ACC112 (cell line): ENCODE measurements around the gene RHBDD1.
"Not testable (repeated sequence)": the region's sequence is repeated elsewhere in the genome, so short reads cannot be mapped to it uniquely, and the experiment has no call there.

Experiments
- H2AFZ ChIP-seq: fragments of 200-600 bp; sonication (generic); one replicate; pipeline ENCODE4 v1.6.0; 2017; ENCODE audit warnings: antibody characterized with exemption, low read length; ENCODE audit not compliant: unreplicated experiment
- H3K27ac ChIP-seq: fragments of 200-600 bp; sonication (generic); 2 replicates; pipeline ENCODE4 v1.5.1; 2014; ENCODE audit warnings: low read depth, mild to moderate bottlenecking, antibody characterized with exemption, low read length, moderate library complexity
- H3K27me3 ChIP-seq: fragments of 200-600 bp; sonication (generic); 2 replicates; pipeline ENCODE4 v1.6.1; 2014; ENCODE audit warnings: mild to moderate bottlenecking, antibody characterized with exemption, low read length, moderate library complexity, mixed read lengths; ENCODE audit not compliant: insufficient read depth
- H3K36me3 ChIP-seq: fragments of 200-600 bp; sonication (generic); 2 replicates; pipeline ENCODE4 v1.6.1; 2016; ENCODE audit warnings: mild to moderate bottlenecking, antibody characterized with exemption, low read length, moderate library complexity, mixed read lengths; ENCODE audit not compliant: insufficient read depth
- H3K4me1 ChIP-seq: fragments of 200-600 bp; sonication (generic); one replicate; pipeline ENCODE4 v1.6.1; 2016; ENCODE audit warnings: low read length, mixed read lengths; ENCODE audit not compliant: insufficient read depth, unreplicated experiment, control insufficient read depth
- H3K4me3 ChIP-seq: fragments of 200-600 bp; sonication (generic); 2 replicates; pipeline ENCODE4 v1.5.1; 2014; ENCODE audit warnings: mild to moderate bottlenecking, low read depth, low read length
- H3K79me2 ChIP-seq: fragments of 200-600 bp; sonication (generic); one replicate; pipeline ENCODE4 v1.6.0; 2016; ENCODE audit warnings: low read length; ENCODE audit not compliant: control insufficient read depth, unreplicated experiment, insufficient read depth

Gene RHBDD1

DNA sequence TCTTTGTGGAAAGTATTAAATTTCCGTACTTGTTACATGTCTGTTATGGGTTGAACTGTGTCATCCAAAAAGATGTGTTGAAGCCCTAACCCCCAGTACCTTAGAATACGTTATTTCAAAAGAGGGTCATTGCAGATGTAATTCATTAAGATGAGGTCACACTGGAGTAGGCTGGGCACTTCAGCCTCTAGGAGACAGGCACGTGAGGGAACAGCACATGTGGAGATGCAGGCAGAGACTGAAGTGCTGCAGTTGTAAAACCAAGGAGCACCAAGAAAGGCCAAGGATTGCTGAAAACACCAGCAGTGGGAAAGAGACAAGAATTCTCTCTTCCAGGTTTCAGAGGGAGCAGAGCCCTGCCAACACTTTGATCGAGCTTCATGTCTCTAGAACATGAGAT is 4.6 kb upstream of the RHBDD1 start:
- peaks cover 24% of the 10 kb centered on the region for H3K79me2 ChIP-seq
- no peak overlapping the region for H2AFZ ChIP-seq
- no peak overlapping the region for H3K27ac ChIP-seq
- H3K36me3 ChIP-seq, result no peaks in the 10 kb centered on the region
- H3K4me3 ChIP-seq, result no peak overlapping the region
- H3K4me1 ChIP-seq, result peaks cover 8% of the 10 kb centered on the region
- H3K27me3 ChIP-seq, result no peaks in the 10 kb centered on the region

DNA sequence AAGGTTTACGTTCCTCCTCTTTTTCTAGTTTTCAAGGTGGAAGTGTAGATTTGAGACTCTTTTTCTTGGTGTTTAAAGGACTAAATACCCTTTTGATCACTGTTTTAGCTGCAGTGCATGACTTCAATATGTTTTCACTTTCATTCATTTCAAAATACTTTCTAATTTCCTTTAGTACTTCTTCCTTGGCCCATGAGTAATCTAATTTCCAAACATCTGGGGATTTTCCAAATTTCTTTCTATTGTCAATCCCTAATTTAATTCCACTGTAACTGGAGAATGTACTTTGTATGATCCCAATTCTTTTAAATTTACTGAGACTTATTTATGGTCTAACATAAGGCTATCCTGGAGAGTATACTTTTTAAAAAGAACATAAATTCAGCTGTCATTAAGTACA is 3.8 kb upstream of the RHBDD1 start:
- no peaks in the 10 kb centered on the region for H3K36me3 ChIP-seq
- H2AFZ ChIP-seq, result no peak overlapping the region
- no peak overlapping the region for H3K4me3 ChIP-seq
- peaks cover 9% of the 10 kb centered on the region for H3K4me1 ChIP-seq
- H3K79me2 ChIP-seq, result peaks cover 27% of the 10 kb centered on the region
- H3K27me3 ChIP-seq, result no peaks in the 10 kb centered on the region
- H3K27ac ChIP-seq, result no peak overlapping the region

DNA sequence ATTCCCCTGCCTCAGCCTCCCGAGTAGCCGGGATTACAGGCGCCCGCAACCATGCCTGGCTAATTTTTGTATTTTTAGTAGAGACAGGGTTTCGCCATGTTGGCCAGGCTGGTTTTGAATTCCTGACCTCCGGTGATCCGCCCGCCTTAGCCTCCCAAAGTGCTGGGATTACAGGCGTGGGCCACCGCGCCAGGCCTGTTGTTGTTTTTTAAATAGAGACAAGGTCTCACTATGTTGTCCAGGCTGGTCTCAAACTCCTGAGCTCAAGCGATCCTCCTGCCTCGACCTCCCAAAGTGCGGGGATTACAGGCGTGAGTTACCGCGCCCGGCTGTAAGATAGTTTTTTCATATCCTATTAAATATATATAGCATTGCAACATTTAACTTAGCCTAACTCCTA is 974 bp upstream of the RHBDD1 start:
- not testable (repeated sequence) for H3K27ac ChIP-seq

DNA sequence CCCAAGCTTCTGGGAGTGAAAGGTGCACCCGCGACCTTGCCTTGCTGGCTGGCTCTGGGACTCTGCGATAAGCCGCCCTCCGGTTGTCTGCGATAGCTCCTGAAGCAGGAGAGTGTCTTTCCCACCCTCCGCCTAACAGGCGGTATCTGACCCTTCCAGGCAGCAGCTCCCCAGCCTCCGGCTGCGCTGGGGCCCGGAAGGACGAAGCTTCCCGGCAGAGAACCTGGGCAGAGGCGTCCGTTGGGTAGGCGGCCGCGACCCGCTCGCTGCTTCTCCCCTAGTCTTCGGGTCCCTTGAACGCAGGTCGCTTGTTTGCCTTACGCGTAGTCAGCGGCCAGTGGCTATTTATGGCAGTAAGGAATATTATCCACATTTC is 446 bp upstream of the RHBDD1 start:
- Histone ChIP-seq H3K36me3 (no peaks in the 10 kb centered on the region), H2AFZ (peak overlapping the region; percentile 95), H3K4me1 (peaks cover 29% of the 10 kb centered on the region), H3K79me2 (peaks cover 40% of the 10 kb centered on the region), H3K4me3 (peak overlapping the region; percentile 92), H3K27ac (peak overlapping the region; percentile 91), H3K27me3 (no peaks in the 10 kb centered on the region)

More for the DNA sequence above, 974 bp upstream of the RHBDD1 start:
- Histone ChIP-seq H3K4me1 (peaks cover 29% of the 10 kb centered on the region), H3K79me2 (peaks cover 40% of the 10 kb centered on the region), H3K4me3 (peak overlapping the region; percentile 92)
- H2AFZ ChIP-seq, H3K27me3 ChIP-seq, H3K36me3 ChIP-seq: not testable (repeated sequence)

DNA sequence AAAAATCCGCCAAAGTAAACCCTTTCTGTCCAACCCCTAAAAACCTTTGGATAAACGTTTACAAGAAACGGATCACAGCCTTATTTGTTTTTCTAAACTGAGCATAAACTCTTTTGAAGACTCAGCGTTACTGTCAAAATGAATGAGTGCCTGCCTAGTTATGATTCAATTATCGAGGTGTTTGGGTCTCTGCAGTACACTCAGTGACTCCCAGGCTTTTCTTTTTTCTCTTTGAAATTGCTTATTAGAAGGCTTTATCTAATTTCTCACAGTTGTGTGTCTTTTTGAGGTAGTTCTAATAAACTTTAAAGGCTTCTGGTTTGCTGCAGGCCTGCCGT is 663 bp downstream of the RHBDD1 start:
- Histone ChIP-seq H3K4me3 (peak overlapping the region; percentile 92), H3K79me2 (peaks cover 40% of the 10 kb centered on the region), H3K27me3 (no peaks in the 10 kb centered on the region), H3K4me1 (peaks cover 29% of the 10 kb centered on the region), H3K36me3 (no peaks in the 10 kb centered on the region), H3K27ac (peak overlapping the region; percentile 91), H2AFZ (peak overlapping the region; percentile 67)

DNA sequence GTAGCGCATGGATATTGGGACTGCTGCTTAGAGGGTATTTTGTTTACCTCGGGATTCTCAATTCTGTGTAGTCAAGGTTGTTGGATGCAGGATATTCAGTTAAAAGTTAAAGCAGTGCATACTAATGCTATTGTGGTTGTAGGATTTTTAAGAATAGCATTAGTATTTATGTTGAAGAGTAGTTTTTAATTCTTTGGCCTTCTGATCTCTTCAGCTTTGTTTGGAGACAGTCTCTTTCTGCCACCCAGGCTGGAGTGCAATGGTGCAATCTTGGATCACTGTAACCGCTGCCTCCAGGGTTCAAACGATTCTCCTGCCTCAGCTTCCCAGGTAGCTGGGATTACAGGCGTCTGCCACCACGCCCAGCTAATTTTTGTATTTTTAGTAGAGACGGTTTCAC is 1.5 kb downstream of the RHBDD1 start:
- 0 out of 2 replicates have a peak overlapping the region, but pooled peaks have one; percentile 91 for H3K27ac ChIP-seq
- H3K79me2 ChIP-seq, result peaks cover 40% of the 10 kb centered on the region
- H3K4me1 ChIP-seq, result peaks cover 29% of the 10 kb centered on the region
- H3K36me3 ChIP-seq, result no peaks in the 10 kb centered on the region
- H3K4me3 ChIP-seq, result peak overlapping the region; percentile 92
- H3K27me3 ChIP-seq, result no peaks in the 10 kb centered on the region
- H2AFZ ChIP-seq, result no peak overlapping the region

DNA sequence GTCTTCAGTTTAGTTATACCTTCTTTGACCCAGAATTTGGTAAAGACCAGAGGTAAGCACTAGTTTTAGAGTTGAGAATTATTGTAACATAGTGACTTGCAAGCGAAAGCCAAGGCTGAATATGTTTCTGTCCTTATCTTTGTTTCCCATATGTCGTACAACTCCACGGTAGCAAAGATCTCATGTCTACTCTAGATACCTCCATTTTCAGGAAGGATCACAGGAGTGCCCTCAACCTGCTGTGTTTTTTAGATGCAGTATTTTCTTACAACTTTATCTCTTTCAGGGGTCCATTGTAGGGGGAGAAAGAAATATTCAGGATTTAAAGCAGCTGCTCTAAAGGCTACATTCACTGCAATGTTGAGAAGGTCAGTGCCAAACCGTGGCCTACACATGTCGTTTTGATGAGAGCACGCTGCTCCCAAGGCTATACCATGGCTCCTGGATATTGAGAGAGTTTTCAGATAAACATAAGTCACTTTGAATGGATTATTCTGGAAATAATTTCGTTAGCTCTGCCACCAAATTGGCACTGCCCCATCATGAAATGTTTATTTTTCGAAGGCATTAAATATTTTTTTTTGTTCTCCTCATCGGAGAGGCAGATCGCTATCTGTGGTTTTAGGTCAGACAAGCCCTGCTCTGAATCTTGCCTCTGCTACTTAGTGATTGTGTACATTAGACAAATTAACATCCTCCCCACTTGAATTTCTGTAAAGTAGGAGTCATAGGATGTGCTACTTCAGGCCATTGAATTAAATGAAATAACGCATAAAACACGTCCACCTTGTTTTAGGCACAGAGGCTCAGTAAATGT is 2.1 kb downstream of the RHBDD1 start:
- peak overlapping the region; percentile 92 for H3K4me3 ChIP-seq
- no peak overlapping the region for H3K27ac ChIP-seq
- H2AFZ ChIP-seq, result no peak overlapping the region
- peaks cover 40% of the 10 kb centered on the region for H3K79me2 ChIP-seq
- peaks cover 29% of the 10 kb centered on the region for H3K4me1 ChIP-seq
- no peaks in the 10 kb centered on the region for H3K36me3 ChIP-seq
- H3K27me3 ChIP-seq, result no peaks in the 10 kb centered on the region

DNA sequence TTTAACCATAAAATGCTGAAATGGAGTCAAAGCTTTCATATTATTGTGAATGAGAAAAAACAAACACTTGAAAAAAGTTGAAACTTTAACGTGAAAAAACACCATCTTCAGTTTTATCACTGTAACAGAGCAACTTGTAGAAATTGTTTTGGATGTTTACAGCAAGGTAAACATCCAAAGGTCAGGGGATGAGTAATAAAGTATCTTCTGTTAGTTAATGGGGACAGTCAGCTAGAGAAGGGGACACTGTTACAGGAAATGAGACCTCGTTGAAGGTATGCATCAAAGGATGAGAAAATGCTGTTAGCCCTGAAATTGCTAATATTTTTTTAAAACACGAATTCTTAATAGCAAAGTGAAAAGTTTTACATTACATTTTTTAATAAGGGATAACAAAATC is 2.9 kb downstream of the RHBDD1 start:
- Histone ChIP-seq H3K4me3 (no peak overlapping the region), H3K79me2 (peaks cover 35% of the 10 kb centered on the region), H3K27me3 (no peaks in the 10 kb centered on the region), H3K27ac (no peak overlapping the region), H2AFZ (no peak overlapping the region), H3K4me1 (peaks cover 29% of the 10 kb centered on the region), H3K36me3 (no peaks in the 10 kb centered on the region)

DNA sequence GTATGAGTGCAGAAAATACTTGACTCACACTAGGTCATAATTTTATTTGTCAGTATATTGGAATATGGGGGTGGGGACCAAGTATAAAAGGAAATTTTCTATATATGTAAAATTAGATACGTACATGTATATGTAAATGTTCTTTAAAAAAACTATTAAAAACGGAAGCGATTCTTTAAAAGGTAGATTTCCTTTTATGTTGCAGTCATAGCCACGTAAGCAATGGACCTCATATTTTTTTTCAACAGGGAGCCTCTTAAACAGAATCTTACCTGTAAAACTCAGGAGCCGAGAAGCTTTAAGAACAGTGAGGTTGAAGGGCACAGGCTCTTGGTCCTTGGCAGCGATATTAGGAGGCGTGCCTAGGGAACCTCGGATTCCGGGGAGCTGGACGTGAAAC is 3.3 kb downstream of the RHBDD1 start:
- Histone ChIP-seq H3K4me1 (peaks cover 26% of the 10 kb centered on the region), H2AFZ (no peak overlapping the region), H3K4me3 (no peak overlapping the region), H3K36me3 (no peaks in the 10 kb centered on the region), H3K27ac (no peak overlapping the region), H3K79me2 (peaks cover 32% of the 10 kb centered on the region), H3K27me3 (no peaks in the 10 kb centered on the region)

DNA sequence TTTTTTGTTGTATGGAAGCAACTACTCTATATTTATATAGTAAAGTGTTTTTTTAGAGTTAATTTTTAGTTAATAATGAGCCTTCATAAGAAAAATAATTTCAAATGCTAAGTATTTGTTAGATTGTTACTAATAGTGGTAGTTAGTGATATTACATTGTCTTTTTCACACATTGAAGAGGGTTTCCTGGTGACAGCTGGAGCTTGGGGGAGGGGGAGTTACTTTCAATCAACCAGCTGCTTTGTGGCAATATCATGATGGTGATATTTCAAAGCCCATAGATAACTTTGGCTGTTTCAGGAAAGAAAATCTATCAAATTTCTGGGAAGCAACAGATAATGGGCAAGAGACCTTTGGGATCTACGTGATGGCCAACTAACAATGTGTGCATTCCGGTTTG is 4.1 kb downstream of the RHBDD1 start:
- H2AFZ ChIP-seq, result no peak overlapping the region
- no peak overlapping the region for H3K4me3 ChIP-seq
- no peaks in the 10 kb centered on the region for H3K36me3 ChIP-seq
- peaks cover 27% of the 10 kb centered on the region for H3K79me2 ChIP-seq
- peaks cover 21% of the 10 kb centered on the region for H3K4me1 ChIP-seq
- no peak overlapping the region for H3K27ac ChIP-seq
- H3K27me3 ChIP-seq, result no peaks in the 10 kb centered on the region

DNA sequence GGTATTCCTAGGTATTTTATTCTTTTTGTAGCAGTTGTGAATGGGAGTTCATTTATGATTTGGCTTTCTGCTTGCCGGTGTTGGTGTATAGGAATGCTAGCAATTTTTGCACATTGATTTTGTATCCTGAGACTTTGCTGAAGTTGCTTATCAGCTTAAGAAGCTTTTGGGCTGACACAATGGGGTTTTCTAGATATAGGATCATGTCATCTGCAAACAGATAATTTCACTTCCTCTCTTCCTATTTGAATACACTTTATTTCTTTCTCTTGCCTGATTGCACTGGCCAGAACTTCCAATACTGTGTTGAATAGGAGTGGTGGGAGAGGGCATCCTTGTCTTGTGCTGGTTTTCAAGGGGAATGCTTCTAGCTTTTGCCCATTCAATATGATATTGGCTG is 7.1 kb downstream of the RHBDD1 start:
- H3K36me3 ChIP-seq, H3K27me3 ChIP-seq, H3K79me2 ChIP-seq, H3K4me1 ChIP-seq, H3K4me3 ChIP-seq, H3K27ac ChIP-seq, H2AFZ ChIP-seq: not testable (repeated sequence)
